Measurements from ENCODE around the gene DUSP16.

- TF ChIP-seq POLR2A (IDR thresholded peaks at IDR 0.05) (no peak), CTCF (IDR thresholded peaks at IDR 0.05) (no peak)
These were observed 119.2 kb downstream of the DUSP16 start for GRCh38 chr12:12443431-12443878.
